Mononuclear cell (primary cell): ENCODE measurements around the gene TRIB2. TPM values are rescaled to one million over a fixed set of nuclear protein-coding genes. Genes with fewer than 3 reads are reported as not detected.

Source experiments
- H3K27me3 ChIP-seq: 2 replicates; pipeline ENCODE4 v1.6.0; 2011; ENCODE audit warnings: low read length, control low read depth; ENCODE audit not compliant: insufficient read depth
- H3K4me1 ChIP-seq: 2 replicates; pipeline ENCODE4 v1.5.1; 2011; ENCODE audit warnings: mild to moderate bottlenecking, low read length, control low read depth; ENCODE audit not compliant: insufficient read depth
- H3K4me3 ChIP-seq: 2 replicates; pipeline ENCODE4 v1.5.1; 2011; ENCODE audit warnings: mild to moderate bottlenecking, low read length, moderate library complexity
- H3K9me3 ChIP-seq: 2 replicates; pipeline ENCODE4 v1.5.1; 2011; ENCODE audit warnings: low read depth, mild to moderate bottlenecking, control low read depth, low read length
- total RNA-seq: library from RNA; depleted of rRNA; stranded (reverse); fragments of >200 nt; gene quantifications from one replicate; pipeline ENCODE4 v1.2.3, GENCODE V29; 2012

TRIB2 gene
- total RNA-seq, 1 donor, result 74.6 TPM

DNA sequence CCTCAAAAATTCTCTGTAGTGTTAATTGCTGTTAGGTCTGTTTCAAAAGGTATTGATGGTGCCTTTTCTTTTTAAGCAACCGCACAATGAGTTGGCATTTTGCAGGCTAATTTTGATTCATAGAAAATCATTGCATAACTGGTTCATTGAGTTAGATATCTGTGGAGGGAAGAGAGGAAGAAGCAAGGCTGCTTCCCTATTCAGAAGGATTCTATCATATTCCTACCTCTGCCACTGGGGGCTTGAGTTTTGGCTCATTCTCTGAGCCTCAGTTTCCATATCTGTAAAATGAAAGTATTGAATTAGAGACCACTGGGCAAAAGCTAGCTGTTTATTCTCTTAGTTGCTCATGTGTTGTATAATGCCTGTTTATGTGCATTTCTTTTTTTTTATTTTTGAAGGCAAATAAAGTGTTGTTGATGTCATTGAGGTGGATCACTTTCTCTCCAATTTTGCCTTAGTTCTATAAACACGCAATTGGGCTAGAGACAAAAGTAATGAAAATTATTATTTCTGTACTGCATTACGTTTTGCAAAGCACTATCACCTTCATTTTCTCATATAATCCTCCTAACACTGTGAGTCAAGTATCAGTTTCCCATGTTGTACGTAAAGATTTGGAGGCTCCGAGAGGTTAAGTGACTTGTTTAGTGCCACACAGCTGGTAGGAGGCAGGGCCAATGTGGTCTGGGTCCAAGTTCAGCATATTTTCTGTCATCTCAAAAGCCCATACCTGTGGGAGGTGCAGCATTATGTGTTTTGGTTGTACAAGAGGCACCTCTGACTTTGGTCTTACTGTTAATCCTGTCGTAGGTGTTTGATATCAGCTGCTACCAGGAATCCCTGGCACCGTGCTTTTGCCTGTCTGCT is 5.9 kb downstream of the TRIB2 start:
- Histone ChIP-seq H3K9me3 (no peaks in the 10 kb centered on the region), H3K4me1 (peaks cover 79% of the 10 kb centered on the region), H3K4me3 (no peak overlapping the region), H3K27me3 (peaks cover 20% of the 10 kb centered on the region)

DNA sequence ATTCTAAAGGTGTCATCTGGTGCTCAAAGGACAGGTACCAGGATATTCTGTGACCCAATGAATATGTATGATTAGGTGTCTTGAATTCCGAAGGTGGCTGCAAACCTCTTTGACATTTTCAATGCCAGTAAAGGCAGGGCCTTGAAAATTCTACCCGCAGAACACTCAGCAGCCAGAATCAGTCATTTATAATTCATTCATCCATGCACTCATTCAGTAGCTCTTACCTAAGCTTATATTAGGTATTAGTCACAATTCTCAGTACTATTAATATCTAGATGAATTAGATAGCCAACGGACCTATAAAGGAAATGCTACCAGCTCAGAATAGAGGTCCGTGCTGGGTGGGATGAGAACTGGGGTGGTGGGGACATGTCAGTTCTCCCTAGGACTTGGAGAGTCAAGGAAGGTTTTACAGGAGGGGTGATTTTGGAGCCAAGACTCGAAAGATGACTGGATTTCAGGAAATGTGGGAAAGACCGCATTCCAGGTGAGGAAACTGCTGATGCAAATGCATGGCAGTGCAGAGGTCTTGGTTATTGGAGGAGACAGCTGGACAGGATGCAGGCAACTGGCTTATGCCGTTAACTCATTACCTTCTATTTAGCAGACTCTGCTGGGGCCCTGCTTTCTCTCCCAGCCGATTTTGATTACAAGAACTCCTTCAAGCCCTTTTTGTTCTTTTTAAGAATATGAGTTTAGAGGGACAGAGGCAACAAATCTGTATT is 7.2 kb downstream of the TRIB2 start:
- Histone ChIP-seq H3K4me1 (peaks cover 80% of the 10 kb centered on the region), H3K4me3 (no peak overlapping the region), H3K9me3 (no peaks in the 10 kb centered on the region), H3K27me3 (peaks cover 9% of the 10 kb centered on the region)

GRCh38 chr2:12725233-12726187 is 8.8 kb downstream of the TRIB2 start:
- Histone ChIP-seq H3K4me1 (peaks cover 69% of the 10 kb centered on the region), H3K4me3 (no peak overlapping the region), H3K27me3 (no peaks in the 10 kb centered on the region), H3K9me3 (no peaks in the 10 kb centered on the region)

GRCh38 chr2:12726271-12726670 is 9.5 kb downstream of the TRIB2 start:
- Histone ChIP-seq H3K9me3 (no peaks in the 10 kb centered on the region), H3K4me1 (peaks cover 71% of the 10 kb centered on the region), H3K27me3 (no peaks in the 10 kb centered on the region), H3K4me3 (no peak overlapping the region)

DNA sequence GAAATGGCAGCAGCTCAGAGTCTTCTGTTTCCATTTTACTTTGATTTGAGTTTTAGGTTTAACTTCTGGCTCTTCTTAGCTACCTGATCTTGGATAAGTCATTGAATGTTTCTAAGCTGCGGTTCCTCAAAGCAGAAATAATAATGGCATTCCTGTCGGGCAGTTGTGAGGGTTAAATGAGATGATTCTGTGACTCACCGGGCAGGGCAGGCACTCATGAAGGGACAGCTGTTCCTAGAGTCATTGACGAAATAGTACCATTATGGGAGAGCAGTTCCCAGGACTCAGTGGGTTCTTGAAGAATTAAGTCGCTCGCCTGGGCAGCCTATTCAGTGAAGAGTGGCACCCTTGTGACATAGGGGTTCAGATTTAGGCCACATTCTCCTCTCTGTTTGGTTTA is 10.3 kb downstream of the TRIB2 start:
- no peaks in the 10 kb centered on the region for H3K9me3 ChIP-seq
- H3K27me3 ChIP-seq, result no peaks in the 10 kb centered on the region
- H3K4me3 ChIP-seq, result no peak overlapping the region
- peaks cover 71% of the 10 kb centered on the region for H3K4me1 ChIP-seq

- H3K4me3 ChIP-seq, result no peak overlapping the region
- H3K4me1 ChIP-seq, result peaks cover 69% of the 10 kb centered on the region
- no peaks in the 10 kb centered on the region for H3K9me3 ChIP-seq
- H3K27me3 ChIP-seq, result no peaks in the 10 kb centered on the region
These were observed 10.9 kb downstream of the TRIB2 start for GRCh38 chr2:12727641-12728040.

DNA sequence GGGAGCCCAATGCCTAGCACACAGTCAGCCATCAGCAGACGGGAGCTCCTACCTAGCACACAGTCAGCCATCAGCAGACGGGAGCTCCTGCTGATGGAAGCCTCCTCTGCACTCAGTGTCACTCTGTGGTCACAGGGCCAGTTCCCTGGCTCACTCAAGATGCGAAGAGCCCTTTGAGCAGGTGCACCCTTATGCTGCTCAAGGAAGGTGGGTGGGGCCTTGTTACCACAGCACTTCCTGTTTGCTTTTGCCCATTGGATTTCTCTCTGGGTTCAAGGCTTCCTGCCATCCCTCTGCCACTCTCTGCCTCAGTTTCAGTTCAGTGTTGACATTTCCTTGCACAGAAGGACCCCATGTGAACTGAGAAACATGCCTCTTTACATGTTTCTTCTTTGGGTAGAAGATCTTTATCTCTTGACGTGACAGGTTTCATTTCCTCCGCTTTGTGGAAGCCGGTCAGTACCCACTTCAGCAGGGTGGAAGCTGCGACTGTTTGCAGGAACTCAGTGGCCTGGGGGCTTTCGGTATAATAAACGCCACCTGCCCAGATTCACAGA is 11.6 kb downstream of the TRIB2 start:
- H3K4me3 ChIP-seq, result no peak overlapping the region
- no peaks in the 10 kb centered on the region for H3K9me3 ChIP-seq
- H3K4me1 ChIP-seq, result peaks cover 62% of the 10 kb centered on the region
- H3K27me3 ChIP-seq, result no peaks in the 10 kb centered on the region

GRCh38 chr2:12730265-12730664 is 13.5 kb downstream of the TRIB2 start:
- H3K27me3 ChIP-seq, result no peaks in the 10 kb centered on the region
- H3K9me3 ChIP-seq, result no peaks in the 10 kb centered on the region
- H3K4me3 ChIP-seq, result no peak overlapping the region
- H3K4me1 ChIP-seq, result peaks cover 54% of the 10 kb centered on the region

DNA sequence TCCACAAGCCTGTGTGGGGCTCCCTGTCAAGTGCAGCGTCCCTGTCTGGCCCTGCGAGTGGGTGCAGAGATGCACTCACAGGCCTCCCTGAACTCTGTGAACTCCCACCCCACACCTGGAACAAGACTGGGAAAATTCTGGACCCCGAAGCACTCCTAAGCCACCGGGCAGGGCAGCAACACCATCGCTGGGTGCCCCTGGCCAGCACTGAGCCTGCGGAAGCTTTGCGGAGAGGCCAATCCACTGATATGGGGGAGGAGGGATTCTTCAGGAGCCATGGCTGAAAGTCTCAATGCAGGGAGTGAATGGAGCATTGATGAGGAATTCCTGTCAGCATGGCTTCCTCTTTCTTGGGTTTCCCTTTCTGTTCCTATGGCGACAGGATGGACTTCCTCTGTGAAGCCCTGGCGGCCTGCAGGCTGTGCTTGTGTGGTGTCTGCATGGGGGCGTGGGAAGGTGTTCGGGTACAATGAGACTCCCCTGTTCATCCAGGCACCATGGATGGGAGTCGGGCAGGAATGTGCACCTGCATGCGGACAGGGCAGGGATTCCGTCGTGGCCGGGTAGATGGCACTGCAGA is 15.1 kb downstream of the TRIB2 start:
- peaks cover 39% of the 10 kb centered on the region for H3K4me1 ChIP-seq
- H3K4me3 ChIP-seq, result no peak overlapping the region
- no peaks in the 10 kb centered on the region for H3K9me3 ChIP-seq
- no peaks in the 10 kb centered on the region for H3K27me3 ChIP-seq

- H3K4me1 ChIP-seq, result peaks cover 31% of the 10 kb centered on the region
- no peak overlapping the region for H3K4me3 ChIP-seq
- H3K27me3 ChIP-seq, result no peaks in the 10 kb centered on the region
- no peaks in the 10 kb centered on the region for H3K9me3 ChIP-seq
These were observed 15.9 kb downstream of the TRIB2 start for GRCh38 chr2:12732651-12733050.

DNA sequence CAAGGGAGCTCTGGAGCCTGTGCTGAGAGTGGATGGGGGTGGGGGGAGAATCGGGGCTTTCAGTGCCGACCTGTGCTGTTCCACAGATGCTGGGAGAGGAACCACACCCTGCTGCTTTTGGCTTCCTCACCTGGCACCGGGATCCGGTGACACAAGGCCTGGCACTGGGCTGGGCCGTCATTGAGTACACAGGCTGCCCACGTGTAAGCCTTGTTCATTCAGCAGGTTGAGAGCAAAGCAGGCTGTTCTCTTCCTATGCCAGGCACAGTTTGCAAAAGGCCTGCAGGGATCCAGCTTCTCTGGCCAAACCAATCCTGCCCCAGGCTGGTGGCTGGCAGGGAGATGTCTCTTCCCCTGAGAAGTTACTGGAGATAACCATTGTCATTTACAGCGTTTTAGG is 17.1 kb downstream of the TRIB2 start:
- H3K27me3 ChIP-seq, result no peaks in the 10 kb centered on the region
- H3K4me1 ChIP-seq, result peaks cover 19% of the 10 kb centered on the region
- no peak overlapping the region for H3K4me3 ChIP-seq
- H3K9me3 ChIP-seq, result no peaks in the 10 kb centered on the region

DNA sequence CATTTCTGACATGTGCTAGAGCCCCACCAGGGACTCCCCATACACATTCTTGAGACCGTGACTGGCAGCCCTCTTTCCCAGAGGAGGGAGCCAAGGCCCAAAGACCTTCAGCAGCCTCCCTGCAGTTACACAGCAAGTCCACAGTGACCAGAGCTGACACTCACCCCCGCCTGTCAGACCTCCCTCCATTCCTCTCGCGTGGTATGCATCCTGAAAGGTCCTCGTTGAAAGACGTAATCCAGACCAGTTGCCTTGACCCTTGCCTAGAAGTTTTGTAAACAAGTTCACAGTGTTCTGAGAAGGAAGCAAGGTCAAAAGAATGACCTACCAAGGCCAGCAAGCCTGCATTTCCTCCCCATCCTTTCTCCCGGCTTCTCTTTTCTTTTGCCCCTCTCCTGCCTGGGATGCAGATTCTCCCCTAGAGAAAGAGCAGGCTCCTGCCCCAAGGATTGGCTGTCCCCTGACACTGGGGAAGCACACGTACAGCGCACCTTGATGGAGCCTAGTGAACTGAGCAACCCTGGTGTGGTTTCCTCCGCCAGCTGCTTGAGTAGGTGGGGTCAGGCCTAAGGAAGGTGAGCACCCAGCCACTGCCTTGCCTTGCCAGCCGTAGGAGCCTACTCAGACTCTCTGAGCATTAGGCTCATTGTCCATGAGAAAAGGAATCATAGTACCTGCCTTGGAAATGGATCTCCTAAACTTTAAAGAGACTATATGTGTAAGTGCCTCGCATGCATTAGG is 18.3 kb downstream of the TRIB2 start:
- Histone ChIP-seq H3K4me1 (peaks cover 14% of the 10 kb centered on the region), H3K27me3 (no peaks in the 10 kb centered on the region), H3K9me3 (no peaks in the 10 kb centered on the region), H3K4me3 (no peak overlapping the region)

- no peak overlapping the region for H3K4me3 ChIP-seq
- H3K27me3 ChIP-seq, result no peaks in the 10 kb centered on the region
- H3K4me1 ChIP-seq, result peaks cover under 1% of the 10 kb centered on the region
- H3K9me3 ChIP-seq, result no peaks in the 10 kb centered on the region
These were observed 20.6 kb downstream of the TRIB2 start for GRCh38 chr2:12737297-12737696.
